ENCODE data around the gene VASP. TPM values are rescaled to one million over a fixed set of nuclear protein-coding genes. Genes with fewer than 3 reads are reported as not detected.

Gene VASP
- total RNA-seq, 2 donors from 2014 or later, result 99.7 to 101 TPM

DNA sequence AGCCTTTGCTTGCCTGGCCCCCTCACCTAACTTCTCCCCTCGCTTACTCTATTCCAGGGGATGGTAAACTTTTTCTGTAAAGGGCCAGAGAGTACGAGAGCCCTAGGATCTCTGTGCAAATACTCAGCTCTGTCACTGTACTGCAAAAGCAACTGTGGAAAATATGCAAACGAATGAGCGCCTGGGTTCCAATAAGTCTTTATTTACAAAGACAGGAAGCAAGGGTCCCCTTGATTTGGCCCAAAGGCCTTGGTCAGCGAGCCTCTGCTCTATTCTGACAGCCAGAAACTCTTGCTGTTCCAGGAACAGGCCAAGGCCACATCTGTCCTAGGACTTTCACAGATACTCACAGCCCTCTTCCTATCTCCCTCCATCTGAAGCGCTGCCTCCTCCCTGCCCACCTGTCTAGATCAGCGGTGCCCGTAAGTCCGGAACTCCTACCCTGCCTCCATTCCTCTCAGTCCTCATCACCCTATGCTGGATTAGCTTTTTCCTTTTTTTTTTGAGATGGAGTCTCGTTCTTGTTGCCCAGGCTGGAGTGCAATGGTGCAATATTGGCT is 40.0 kb downstream of the VASP start:
- H3K4me1 Mint-ChIP-seq, result peaks cover 6% of the 10 kb centered on the region
- H3K27me3 Mint-ChIP-seq, result no peaks in the 10 kb centered on the region
- H3K4me3 Mint-ChIP-seq, result no peak overlapping the region

DNA sequence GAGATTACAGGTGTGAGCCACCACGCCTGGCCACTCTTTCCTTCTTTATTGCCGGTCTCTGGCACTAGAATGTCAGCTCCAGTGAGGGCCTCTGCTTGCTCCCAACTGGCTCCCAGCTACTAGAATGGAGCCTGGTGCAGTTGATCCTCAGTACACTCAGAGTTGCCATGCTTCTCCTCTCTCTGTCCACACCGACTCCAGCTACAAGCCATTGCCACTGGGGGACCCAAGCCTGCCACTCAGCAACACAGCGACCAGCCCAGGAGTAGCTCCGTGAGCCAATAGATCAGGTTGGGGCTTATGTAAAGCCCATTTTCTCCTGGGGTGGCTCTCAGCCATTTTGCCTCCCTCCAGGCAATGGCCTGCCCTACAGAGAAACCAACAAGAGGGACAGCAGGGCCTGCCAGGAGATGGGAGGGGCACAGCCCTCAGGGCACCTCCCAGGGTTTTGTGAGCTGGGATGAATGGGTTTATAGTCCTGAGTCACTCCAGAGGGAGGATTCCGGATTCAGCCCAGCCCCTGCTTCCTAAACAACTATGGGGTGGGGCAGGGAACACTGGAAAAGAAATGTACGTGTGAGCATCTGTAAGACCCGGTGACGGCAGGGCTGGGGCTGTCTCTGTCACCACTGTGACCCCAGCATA is 40.8 kb downstream of the VASP start:
- no peaks in the 10 kb centered on the region for H3K9me3 ChIP-seq (ENCODE audit: control insufficient read depth, low read length, poor library complexity, severe bottlenecking)
- no peak for DNase-seq
- Mint-ChIP-seq H3K36me3 (ENCODE audit: low read depth) (no peaks in the 10 kb centered on the region), H3K27me3 (no peaks in the 10 kb centered on the region), H3K4me1 (peaks cover 6% of the 10 kb centered on the region), H3K4me3 (no peak overlapping the region), H3K27ac (no peak overlapping the region)
- no peak for ATAC-seq

More for the DNA sequence above, 40.0 kb downstream of the VASP start:
- Mint-ChIP-seq H3K36me3 (ENCODE audit: low read depth) (no peaks in the 10 kb centered on the region), H3K27ac (peak overlapping the region; percentile 27)
- ATAC-seq (no peak), DNase-seq (no peak)
- H3K9me3 ChIP-seq (ENCODE audit: control insufficient read depth, low read length, poor library complexity, severe bottlenecking), result no peaks in the 10 kb centered on the region

DNA sequence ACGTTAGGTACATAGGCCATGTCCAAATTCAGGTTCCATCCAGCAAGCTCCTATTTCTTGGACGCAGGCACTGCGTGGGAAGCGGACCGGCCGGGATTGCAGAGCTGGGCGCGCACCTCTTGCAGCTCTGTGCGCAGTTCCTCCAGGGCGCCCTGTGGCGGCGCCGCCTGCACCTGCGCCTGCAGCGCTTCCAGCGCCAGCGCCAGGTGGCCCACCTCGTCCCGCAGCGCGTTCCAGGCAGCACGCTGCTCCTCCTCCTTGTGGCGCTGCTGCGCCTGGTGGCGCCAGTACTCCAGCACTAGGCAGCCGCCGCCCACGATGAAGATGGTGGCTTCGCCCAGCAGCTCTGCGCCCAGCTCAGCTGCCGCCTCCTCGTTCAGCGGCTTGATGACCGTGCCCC is 46.2 kb downstream of the VASP start:
- no peaks in the 10 kb centered on the region for H3K27me3 Mint-ChIP-seq
- no peaks in the 10 kb centered on the region for H3K9me3 ChIP-seq (ENCODE audit: control insufficient read depth, low read length, poor library complexity, severe bottlenecking)
- no peaks in the 10 kb centered on the region for H3K36me3 Mint-ChIP-seq (ENCODE audit: low read depth)
- peaks cover 12% of the 10 kb centered on the region for H3K4me1 Mint-ChIP-seq
- no peak overlapping the region for H3K4me3 Mint-ChIP-seq
- DNase-seq (no peak), ATAC-seq (no peak)
- no peak overlapping the region for H3K27ac Mint-ChIP-seq

DNA sequence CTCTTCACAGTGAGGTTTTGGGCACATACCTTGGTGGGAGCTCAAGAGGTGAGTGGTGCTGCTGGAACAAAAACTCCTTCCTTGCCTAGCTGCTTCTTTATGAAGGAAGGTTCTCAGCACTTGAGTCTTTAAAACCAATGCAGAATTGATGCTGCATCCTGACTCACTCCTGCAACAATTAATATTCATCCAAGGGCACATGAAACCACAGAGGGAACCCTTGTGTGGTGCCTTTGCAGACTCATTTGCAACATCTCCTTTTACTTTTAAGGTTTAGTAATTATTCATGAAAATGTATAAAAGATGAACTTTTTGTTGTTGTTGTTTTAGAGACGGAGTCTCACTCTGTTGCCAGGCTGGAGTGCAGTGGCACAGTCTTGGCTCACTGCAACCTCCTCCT is 47.2 kb downstream of the VASP start:
- Mint-ChIP-seq H3K27me3 (no peaks in the 10 kb centered on the region), H3K36me3 (ENCODE audit: low read depth) (no peaks in the 10 kb centered on the region), H3K27ac (no peak overlapping the region), H3K4me1 (peaks cover 12% of the 10 kb centered on the region), H3K4me3 (no peak overlapping the region)
- no peak for DNase-seq
- no peaks in the 10 kb centered on the region for H3K9me3 ChIP-seq (ENCODE audit: control insufficient read depth, low read length, poor library complexity, severe bottlenecking)
- ATAC-seq, result no peak

DNA sequence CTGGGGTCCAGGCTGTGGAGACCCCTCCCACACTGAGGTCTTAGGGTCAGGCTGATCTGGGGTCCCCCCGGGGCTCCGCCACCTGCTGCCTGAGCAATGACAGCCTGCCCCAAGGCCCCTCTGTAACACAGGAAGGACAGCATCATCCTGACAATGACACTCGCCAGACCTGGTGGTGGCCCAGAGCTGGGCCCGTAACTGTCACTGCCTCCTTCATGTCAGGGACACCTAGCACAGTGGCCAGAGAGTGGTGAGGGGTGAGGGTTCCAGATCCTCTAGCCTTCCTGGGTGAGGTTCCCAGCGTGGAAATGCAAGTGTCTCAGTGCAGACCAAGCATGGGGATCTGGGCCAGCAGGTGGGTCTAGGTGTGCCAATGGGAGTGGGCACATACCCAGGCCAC is 49.6 kb downstream of the VASP start:
- Mint-ChIP-seq H3K27me3 (no peaks in the 10 kb centered on the region), H3K4me3 (peak overlapping the region; percentile 39), H3K4me1 (peaks cover 14% of the 10 kb centered on the region), H3K27ac (peak overlapping the region; percentile 51), H3K36me3 (ENCODE audit: low read depth) (no peaks in the 10 kb centered on the region)
- no peak for DNase-seq
- H3K9me3 ChIP-seq (ENCODE audit: control insufficient read depth, low read length, poor library complexity, severe bottlenecking), result no peaks in the 10 kb centered on the region
- no peak for ATAC-seq

DNA sequence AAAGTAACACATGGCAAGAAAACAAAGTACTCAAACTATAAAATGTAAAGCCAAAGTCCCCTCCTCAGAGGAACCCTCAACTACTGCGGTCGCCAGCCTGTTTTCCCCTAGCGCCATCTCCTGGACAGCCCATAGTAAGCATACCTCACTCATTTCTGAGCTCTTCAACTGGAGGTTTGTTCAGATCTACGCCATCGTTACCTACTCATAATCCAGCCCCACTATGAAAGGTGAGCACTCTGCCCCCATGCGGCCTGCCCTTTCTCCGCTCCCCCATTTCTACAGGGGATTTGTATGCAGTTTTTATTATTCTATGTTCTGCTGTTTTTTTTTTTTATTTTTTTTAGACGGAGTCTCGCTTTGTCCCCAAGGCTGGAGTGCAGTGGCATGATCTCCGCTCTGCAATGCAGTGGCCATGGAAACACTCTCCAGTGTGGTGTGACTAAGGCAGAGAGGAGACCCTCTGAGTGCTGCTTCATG is 51.2 kb downstream of the VASP start:
- ATAC-seq, result peak; percentile 98
- Mint-ChIP-seq H3K4me3 (no peak overlapping the region), H3K4me1 (peaks cover 17% of the 10 kb centered on the region), H3K27ac (peak overlapping the region; percentile 72), H3K27me3 (no peaks in the 10 kb centered on the region), H3K36me3 (ENCODE audit: low read depth) (no peaks in the 10 kb centered on the region)
- DNase-seq, result peak; percentile 31 to 60 (median 42)
- H3K9me3 ChIP-seq (ENCODE audit: control insufficient read depth, low read length, poor library complexity, severe bottlenecking), result no peaks in the 10 kb centered on the region

DNA sequence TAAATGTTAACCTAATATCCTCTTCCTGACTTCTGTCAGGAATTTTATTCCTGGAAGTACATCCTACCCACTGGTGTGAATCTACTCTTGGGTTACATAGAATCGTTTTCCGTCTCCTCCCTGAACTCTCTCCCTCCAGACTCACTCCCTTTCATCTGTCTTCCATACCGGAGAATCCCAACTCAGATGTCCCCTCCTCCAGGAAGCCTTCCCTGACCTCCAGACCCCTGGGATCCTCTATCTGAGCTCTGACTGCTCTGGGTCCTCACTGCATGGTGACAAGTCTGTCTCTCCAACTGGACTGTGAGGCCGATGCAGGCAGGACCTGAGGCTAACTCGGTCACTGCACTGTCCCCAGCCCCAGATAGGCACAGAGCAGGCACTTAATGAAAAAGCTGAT is 52.8 kb downstream of the VASP start:
- DNase-seq, result no peak
- Mint-ChIP-seq H3K4me1 (peaks cover 17% of the 10 kb centered on the region), H3K4me3 (no peak overlapping the region), H3K36me3 (ENCODE audit: low read depth) (no peaks in the 10 kb centered on the region), H3K27me3 (no peaks in the 10 kb centered on the region), H3K27ac (no peak overlapping the region)
- H3K9me3 ChIP-seq (ENCODE audit: control insufficient read depth, low read length, poor library complexity, severe bottlenecking), result no peaks in the 10 kb centered on the region
- no peak for ATAC-seq

DNA sequence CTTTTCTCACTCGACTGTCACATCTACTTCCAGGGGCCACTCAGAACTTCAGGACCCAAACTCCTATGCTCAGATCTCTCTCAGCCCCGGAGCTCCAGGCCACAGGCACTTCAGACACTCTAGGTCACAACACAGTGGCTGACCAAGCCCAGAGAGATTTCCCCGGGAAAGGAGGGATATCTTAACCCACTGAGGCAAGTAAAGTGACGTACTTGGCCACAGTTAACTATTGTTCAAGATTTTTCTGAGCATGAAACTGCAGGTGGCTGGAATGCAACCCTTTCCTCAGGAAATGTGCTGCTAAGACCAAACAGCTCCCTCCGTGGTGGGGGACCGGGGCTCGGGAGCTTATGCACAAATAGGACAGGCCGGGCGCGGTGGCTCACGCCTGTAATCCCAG is 53.4 kb downstream of the VASP start:
- ATAC-seq, result no peak
- Mint-ChIP-seq H3K4me1 (peaks cover 17% of the 10 kb centered on the region), H3K4me3 (peak overlapping the region; percentile 67), H3K27ac (peak overlapping the region; percentile 76), H3K36me3 (ENCODE audit: low read depth) (no peaks in the 10 kb centered on the region), H3K27me3 (no peaks in the 10 kb centered on the region)
- H3K9me3 ChIP-seq (ENCODE audit: control insufficient read depth, low read length, poor library complexity, severe bottlenecking), result no peaks in the 10 kb centered on the region
- DNase-seq, result no peak

DNA sequence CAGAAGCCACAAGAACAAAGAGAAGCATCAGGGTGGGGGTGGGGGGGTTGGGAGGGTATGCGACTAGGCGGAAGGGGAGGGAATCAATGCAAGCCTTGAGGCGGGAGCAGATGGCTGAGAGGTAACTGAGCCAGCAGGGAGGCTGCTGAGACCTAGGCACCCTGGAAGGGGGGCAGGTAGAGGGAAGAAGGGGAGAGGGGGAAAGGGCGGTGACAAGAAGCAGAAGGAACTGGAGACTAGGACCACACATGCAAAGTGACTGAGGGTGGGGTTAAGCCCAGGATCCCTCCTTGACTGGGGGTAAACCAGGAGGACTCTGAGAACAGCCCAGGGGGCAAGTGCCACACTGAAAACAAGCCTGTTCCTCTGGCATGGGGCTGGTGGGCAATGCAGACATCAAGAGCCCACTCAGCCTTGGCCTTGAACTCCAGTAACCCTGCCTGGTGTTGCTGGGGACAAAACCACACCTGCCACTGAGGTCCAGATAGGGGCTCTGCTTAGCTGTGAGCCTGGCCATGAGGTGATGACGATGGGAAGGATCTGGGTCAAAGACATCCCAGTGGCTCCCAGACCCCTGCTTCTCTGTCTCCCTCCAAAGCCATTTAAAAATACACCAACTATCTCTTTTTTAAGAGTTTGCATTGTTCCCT is 57.0 kb downstream of the VASP start:
- Mint-ChIP-seq H3K4me1 (peaks cover 12% of the 10 kb centered on the region), H3K36me3 (ENCODE audit: low read depth) (no peaks in the 10 kb centered on the region), H3K27ac (peak overlapping the region; percentile 77), H3K4me3 (no peak overlapping the region), H3K27me3 (no peaks in the 10 kb centered on the region)
- H3K9me3 ChIP-seq (ENCODE audit: control insufficient read depth, low read length, poor library complexity, severe bottlenecking), result no peaks in the 10 kb centered on the region
- DNase-seq (no peak), ATAC-seq (no peak)

DNA sequence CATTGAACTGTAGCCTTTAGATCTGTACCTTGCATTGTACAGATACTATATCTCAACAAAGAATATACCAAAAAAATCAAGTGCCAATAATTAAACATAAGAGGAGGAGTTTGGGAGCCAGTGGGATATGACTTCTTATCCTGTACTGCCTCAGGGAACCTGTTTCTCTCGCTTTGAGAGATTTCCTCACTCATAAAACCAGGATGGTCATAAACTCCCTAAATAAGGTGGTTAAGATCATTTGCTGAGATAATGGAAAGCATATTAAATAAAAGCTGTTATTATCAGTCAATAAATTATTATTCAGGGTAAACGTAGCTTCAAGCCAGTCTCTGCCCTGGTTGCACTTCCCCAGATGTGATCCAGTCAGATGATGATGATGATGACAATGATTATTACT is 60.3 kb downstream of the VASP start:
- Mint-ChIP-seq H3K36me3 (ENCODE audit: low read depth) (peaks cover 2% of the 10 kb centered on the region), H3K4me3 (no peak overlapping the region), H3K27me3 (no peaks in the 10 kb centered on the region), H3K4me1 (peaks cover 12% of the 10 kb centered on the region), H3K27ac (no peak overlapping the region)
- DNase-seq (no peak), ATAC-seq (no peak)
- no peaks in the 10 kb centered on the region for H3K9me3 ChIP-seq (ENCODE audit: control insufficient read depth, low read length, poor library complexity, severe bottlenecking)

DNA sequence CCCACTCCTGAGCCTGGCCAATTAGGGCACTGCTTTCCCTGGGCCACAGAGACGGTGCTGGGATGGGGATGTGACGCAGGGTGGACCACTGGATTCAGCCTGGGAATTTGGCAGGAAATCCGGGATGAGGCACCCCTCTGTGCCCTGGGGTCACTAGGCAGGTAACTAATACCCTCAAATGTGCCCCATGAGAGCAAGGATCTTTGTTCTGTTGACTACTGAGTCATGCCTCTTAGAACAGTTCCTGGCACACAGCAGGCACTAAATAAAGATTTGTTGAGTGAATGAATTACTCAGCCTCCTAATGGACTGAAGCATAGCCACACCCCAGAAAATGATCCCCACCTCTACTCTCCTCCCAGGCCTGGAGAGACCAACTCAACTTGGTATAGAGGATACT is 61.5 kb downstream of the VASP start:
- Mint-ChIP-seq H3K4me3 (no peak overlapping the region), H3K4me1 (peaks cover 9% of the 10 kb centered on the region), H3K27me3 (no peaks in the 10 kb centered on the region), H3K27ac (no peak overlapping the region), H3K36me3 (ENCODE audit: low read depth) (peaks cover 2% of the 10 kb centered on the region)
- no peak for ATAC-seq
- DNase-seq, result no peak
- no peaks in the 10 kb centered on the region for H3K9me3 ChIP-seq (ENCODE audit: control insufficient read depth, low read length, poor library complexity, severe bottlenecking)

DNA sequence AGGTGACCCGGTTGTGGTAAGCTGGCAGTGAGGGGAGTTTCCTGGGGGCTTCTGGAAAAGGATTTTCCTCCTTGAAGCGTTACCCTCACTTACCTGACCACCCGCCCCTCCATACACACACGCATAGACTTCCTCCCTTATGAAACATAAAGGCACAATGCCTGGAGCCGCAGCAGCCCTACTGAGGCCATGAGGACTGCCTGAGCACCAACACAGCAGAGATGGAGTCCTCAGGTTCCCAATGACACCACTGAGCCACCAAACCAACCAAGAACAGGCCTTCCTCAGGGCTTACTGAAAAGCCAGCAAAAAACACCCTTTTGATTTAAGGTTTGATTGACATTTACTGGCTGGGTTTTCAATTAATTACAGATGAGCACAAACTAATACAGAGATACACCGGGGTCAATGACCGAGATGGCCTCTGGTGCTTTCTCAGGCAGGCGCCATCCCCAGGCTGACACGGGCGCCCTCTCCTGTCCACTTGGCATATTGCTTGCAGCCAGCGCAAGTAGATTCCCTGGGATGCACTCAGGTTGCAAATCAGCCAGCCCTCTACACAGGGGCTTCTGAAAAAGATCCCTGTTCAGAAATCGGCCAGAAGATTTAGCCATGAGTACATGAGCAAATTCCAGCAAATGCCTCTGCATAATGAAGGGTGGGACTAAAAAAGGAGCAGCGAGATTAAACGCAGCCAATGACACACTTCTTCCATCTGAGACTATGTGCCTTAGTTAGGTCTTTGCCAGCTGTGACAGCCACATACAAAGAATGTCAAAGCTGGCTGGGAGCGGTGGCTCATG is 62.5 kb downstream of the VASP start:
- H3K27ac Mint-ChIP-seq, result no peak overlapping the region
- DNase-seq (peak; percentile 16 to 53 (median 22)), ATAC-seq (peak; percentile 68)
- no peak overlapping the region for H3K4me3 Mint-ChIP-seq
- H3K4me1 Mint-ChIP-seq, result peaks cover 9% of the 10 kb centered on the region
- no peaks in the 10 kb centered on the region for H3K9me3 ChIP-seq (ENCODE audit: control insufficient read depth, low read length, poor library complexity, severe bottlenecking)
- no peaks in the 10 kb centered on the region for H3K27me3 Mint-ChIP-seq
- peaks cover 2% of the 10 kb centered on the region for H3K36me3 Mint-ChIP-seq (ENCODE audit: low read depth)
